Lung (tissue), 12 donors: Measurements from ENCODE around the gene DIPK1B. TPM values are rescaled to one million over a fixed set of nuclear protein-coding genes. Genes with fewer than 3 reads are reported as not detected.
"Not testable (repeated sequence)": the region's sequence is repeated elsewhere in the genome, so short reads cannot be mapped to it uniquely, and the experiment has no call there.

Source experiments
- ATAC-seq: fragments of 200-7000 bp; cut with Tn5 transposase; one replicate; pipeline ENCODE4 v1.9.1; 2020; ENCODE audit warnings: moderate number of reproducible peaks; ENCODE audit not compliant: insufficient read depth, low FRiP score
- DNase-seq, 3 donors: peaks; one replicate each; pipeline ENCODE4 v3.0.0-alpha.2; 2013 to 2017
- H3K27ac ChIP-seq, 2 donors: one replicate each; pipeline ENCODE4 v1.5.1; 2013; ENCODE audit warnings: mild to moderate bottlenecking in 2 of 2, moderate library complexity in 2 of 2, control low read depth in 1 of 2, inconsistent platforms in 1 of 2, low read depth in 1 of 2, low read length in 1 of 2
- H3K27me3 ChIP-seq, 3 donors: one replicate each; pipeline ENCODE4 v1.5.1; 2013; ENCODE audit warnings: low read length in 2 of 3; ENCODE audit not compliant: control insufficient read depth in 3 of 3, insufficient read depth in 3 of 3
- H3K36me3 ChIP-seq, 4 donors: one replicate each; pipeline ENCODE4 v1.5.1; 2013; ENCODE audit warnings: low read length in 4 of 4, mild to moderate bottlenecking in 1 of 4, moderate library complexity in 1 of 4; ENCODE audit not compliant: control insufficient read depth in 4 of 4, insufficient read depth in 4 of 4
- H3K4me1 ChIP-seq, 5 donors: one replicate each; pipeline ENCODE4 v1.5.1; 2013; ENCODE audit warnings: low read length in 5 of 5, mild to moderate bottlenecking in 2 of 5, moderate library complexity in 1 of 5; ENCODE audit not compliant: control insufficient read depth in 5 of 5, insufficient read depth in 5 of 5
- H3K4me3 ChIP-seq: one replicate; pipeline ENCODE4 v1.5.1; 2013; ENCODE audit warnings: mild to moderate bottlenecking, control low read depth, moderate library complexity
- H3K9ac ChIP-seq, 2 donors: one replicate each; pipeline ENCODE4 v1.5.1; 2013; ENCODE audit warnings: low read length in 2 of 2, control low read depth in 1 of 2; ENCODE audit not compliant: insufficient read depth in 1 of 2
- H3K9me3 ChIP-seq, 4 donors: one replicate each; pipeline ENCODE4 v1.5.1; 2013; ENCODE audit warnings: low read length in 3 of 4, mild to moderate bottlenecking in 1 of 4, moderate library complexity in 1 of 4; ENCODE audit not compliant: control insufficient read depth in 4 of 4, insufficient read depth in 3 of 4
- WGBS, 2 donors: extraction: QIAGEN DNeasy Blood & Tissue Kit; methylation state at CpG; one replicate each; pipeline ENCODE4 v1.1.7; 2013; 5-methylcytosine and 5-hydroxymethylcytosine counted together
- polyA plus RNA-seq, 2 donors: library from polyadenylated mRNA; stranded (reverse); fragments of 200-250 nt; gene quantifications; one replicate each; pipeline ENCODE4 v1.2.1, GENCODE V29; 2013
- total RNA-seq, 2 donors: library from RNA; depleted of rRNA in 1 of 2; stranded (reverse); fragments of >200 nt in 1 of 2; gene quantifications; one replicate each; pipeline ENCODE4 v1.2.1, GENCODE V29; 2014 to 2021
- TF ChIP-seq, protein P1 (sequence below): IDR thresholded peaks from 2 replicates; pipeline ENCODE4 v1.5.1; 2012; ENCODE audit warnings: mild to moderate bottlenecking; ENCODE audit errors: control extremely low read depth, extremely low read depth
- donor health status: control.
- donor health status: control.
- donor health status: Bipolar disorder and iron deficiency.
- donor health status: healthy.
- donor health status: DM: yes; HTN: yes; CAD: no.

Gene DIPK1B
- total and polyA plus RNA-seq, 4 donors: 12.5 to 26.7 (median 13.9) TPM

- Histone ChIP-seq H3K4me1 (peaks cover 0 to 10% (median 5%) of the 10 kb centered on the region in 5 donors), H3K27ac (no peak overlapping the region), H3K4me3 (no peak overlapping the region), H3K9ac (no peak overlapping the region), H3K27me3 (peaks cover 0 to 15% (median 12%) of the 10 kb centered on the region in 3 donors), H3K36me3 (no peaks in the 10 kb centered on the region), H3K9me3 (peaks cover 0 to 1% (median 0%) of the 10 kb centered on the region in 4 donors)
- ATAC-seq (no peak), DNase-seq (no peak)
- 55 to 71% methylated on average over 12 of the region's 12 CpGs for WGBS, 2 donors
- TF ChIP-seq, protein P1, sequence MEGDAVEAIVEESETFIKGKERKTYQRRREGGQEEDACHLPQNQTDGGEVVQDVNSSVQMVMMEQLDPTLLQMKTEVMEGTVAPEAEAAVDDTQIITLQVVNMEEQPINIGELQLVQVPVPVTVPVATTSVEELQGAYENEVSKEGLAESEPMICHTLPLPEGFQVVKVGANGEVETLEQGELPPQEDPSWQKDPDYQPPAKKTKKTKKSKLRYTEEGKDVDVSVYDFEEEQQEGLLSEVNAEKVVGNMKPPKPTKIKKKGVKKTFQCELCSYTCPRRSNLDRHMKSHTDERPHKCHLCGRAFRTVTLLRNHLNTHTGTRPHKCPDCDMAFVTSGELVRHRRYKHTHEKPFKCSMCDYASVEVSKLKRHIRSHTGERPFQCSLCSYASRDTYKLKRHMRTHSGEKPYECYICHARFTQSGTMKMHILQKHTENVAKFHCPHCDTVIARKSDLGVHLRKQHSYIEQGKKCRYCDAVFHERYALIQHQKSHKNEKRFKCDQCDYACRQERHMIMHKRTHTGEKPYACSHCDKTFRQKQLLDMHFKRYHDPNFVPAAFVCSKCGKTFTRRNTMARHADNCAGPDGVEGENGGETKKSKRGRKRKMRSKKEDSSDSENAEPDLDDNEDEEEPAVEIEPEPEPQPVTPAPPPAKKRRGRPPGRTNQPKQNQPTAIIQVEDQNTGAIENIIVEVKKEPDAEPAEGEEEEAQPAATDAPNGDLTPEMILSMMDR: no peak
Measured at GRCh38 chr9:136703276-136703860, 9.0 kb upstream of the DIPK1B start.

DNA sequence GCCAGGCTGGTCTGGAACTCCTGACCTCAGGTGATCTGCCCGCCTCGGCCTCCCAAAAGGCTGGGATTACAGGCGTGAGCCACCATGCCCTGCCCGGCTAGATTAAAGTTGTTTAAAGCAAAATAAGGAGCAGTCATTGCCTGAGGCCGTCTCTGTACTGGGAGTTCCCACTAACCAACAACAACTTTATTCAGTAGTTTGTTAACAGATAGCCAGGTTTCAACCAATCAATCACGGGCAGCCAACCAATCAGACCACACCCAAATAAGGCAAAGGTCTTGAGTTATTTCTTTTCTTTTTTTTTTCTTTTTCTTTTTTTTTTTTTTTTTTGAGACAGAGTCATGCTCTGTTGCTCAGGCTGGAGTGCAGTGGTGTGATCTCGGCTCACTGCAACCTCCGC, 7.6 kb upstream of the DIPK1B start:
- not testable (repeated sequence) for H3K9ac ChIP-seq, ATAC-seq, H3K27ac ChIP-seq, DNase-seq, H3K4me1 ChIP-seq, H3K4me3 ChIP-seq, H3K9me3 ChIP-seq, H3K36me3 ChIP-seq
- 91 to 94% methylated on average over 8 of the region's 8 CpGs for WGBS, 2 donors
- H3K27me3 ChIP-seq: peaks cover 0 to 15% (median 11%) of the 10 kb centered on the region in 3 donors

DNA sequence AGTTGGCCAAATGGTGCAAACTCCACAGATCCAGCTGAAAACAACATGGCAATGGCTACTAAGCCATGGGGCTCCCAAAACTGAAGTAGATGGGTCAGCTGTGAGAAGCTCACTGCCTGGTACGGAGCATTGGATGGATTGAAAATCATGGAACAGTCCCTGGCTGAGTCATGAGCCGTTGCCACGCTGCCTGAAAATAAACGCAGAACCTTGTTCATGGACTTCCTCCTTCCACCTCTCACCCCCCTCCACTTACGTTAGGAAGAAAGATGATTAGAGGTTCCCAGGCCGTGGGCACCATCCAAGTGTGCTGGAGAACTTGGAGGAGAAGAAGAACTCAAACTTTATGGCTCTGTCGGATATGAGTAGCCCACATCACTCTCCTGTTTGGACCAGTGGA, 6.8 kb upstream of the DIPK1B start:
- peaks cover 0 to 6% (median 5%) of the 10 kb centered on the region in 5 donors for H3K4me1 ChIP-seq
- DNase-seq (no peak), ATAC-seq (no peak)
- TF ChIP-seq, protein P1: no peak
- H3K27ac ChIP-seq: no peak overlapping the region
- H3K36me3 ChIP-seq: no peaks in the 10 kb centered on the region
- WGBS, 2 donors: 31 to 48% methylated on average over 7 of the region's 7 CpGs
- peaks cover 0 to 1% (median 0%) of the 10 kb centered on the region in 4 donors for H3K9me3 ChIP-seq
- peaks cover 0 to 15% (median 11%) of the 10 kb centered on the region in 3 donors for H3K27me3 ChIP-seq
- no peak overlapping the region for H3K4me3 ChIP-seq
- H3K9ac ChIP-seq: no peak overlapping the region

DNA sequence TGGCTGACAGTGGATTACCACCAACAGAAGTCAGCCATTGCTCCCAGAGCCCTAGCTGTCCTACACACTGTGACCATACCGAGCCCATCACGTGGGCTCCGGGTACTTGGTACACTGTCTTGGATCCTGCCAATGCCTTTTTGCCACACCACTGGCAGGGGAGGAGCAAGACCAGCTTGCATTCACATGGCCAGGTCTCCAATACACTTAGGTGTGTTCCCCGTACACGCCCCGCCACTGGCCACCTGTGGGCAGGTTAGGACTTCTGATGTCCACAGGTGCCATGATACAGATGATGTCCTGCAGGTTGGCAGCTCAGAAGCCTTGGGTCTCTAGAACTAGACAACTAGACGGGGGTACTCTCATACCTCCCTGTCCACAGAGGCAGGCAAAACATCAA, 5.4 kb upstream of the DIPK1B start:
- Histone ChIP-seq H3K9me3 (peaks cover 0 to 1% (median 0%) of the 10 kb centered on the region in 4 donors), H3K36me3 (no peaks in the 10 kb centered on the region), H3K9ac (no peak overlapping the region), H3K27me3 (peaks cover 0 to 3% (median 0%) of the 10 kb centered on the region in 3 donors), H3K27ac (no peak overlapping the region), H3K4me3 (no peak overlapping the region), H3K4me1 (peaks cover 0 to 6% (median 0%) of the 10 kb centered on the region in 5 donors)
- TF ChIP-seq, protein P1: no peak
- DNase-seq: no peak
- WGBS, 2 donors: 94 to 97% methylated on average over 7 of the region's 7 CpGs
- no peak for ATAC-seq
